Mesenchymal stem cell (in vitro differentiated cells and primary cell): ENCODE results near the gene PRKCA.
A peak's percentile ranks its signal among the peaks of the same experiment; 100 is the strongest.

Experiments used
- DNase-seq: peaks from one replicate; pipeline ENCODE4 v3.0.0-alpha.2; 2013
- H2AFZ ChIP-seq: one replicate; pipeline ENCODE4 v1.6.1; 2013; ENCODE audit warnings: low read depth, mild to moderate bottlenecking, control low read depth, inconsistent platforms, low read length, moderate library complexity
- H2AK5ac ChIP-seq: 2 replicates; pipeline ENCODE4 v1.6.1; 2013; ENCODE audit warnings: low read length, moderate library complexity, mild to moderate bottlenecking, inconsistent platforms; ENCODE audit not compliant: severe bottlenecking
- H2BK120ac ChIP-seq: one replicate; pipeline ENCODE4 v1.6.1; 2013; ENCODE audit warnings: low read depth, mild to moderate bottlenecking, inconsistent platforms, low read length, moderate library complexity
- H2BK12ac ChIP-seq, 2 experiments: one replicate each; pipeline ENCODE4 v1.6.1; 2013; ENCODE audit warnings: inconsistent platforms in 2 of 2, low read length in 2 of 2, mild to moderate bottlenecking in 2 of 2, moderate library complexity in 2 of 2, control low read depth in 1 of 2
- H2BK15ac ChIP-seq: one replicate; pipeline ENCODE4 v1.6.1; 2013; ENCODE audit warnings: mild to moderate bottlenecking, low read depth, inconsistent platforms; ENCODE audit not compliant: poor library complexity, severe bottlenecking
- H2BK5ac ChIP-seq: 2 replicates; pipeline ENCODE4 v1.6.1; 2013; ENCODE audit warnings: low read depth, mild to moderate bottlenecking, low read length, control low read depth, inconsistent platforms; ENCODE audit not compliant: poor library complexity, severe bottlenecking
- H3K14ac ChIP-seq, 2 experiments: one replicate each; pipeline ENCODE4 v1.6.1; 2013; ENCODE audit warnings: inconsistent platforms in 2 of 2, low read length in 2 of 2, control low read depth in 1 of 2, mild to moderate bottlenecking in 1 of 2, moderate library complexity in 1 of 2
- H3K18ac ChIP-seq, 2 experiments: one replicate each; pipeline ENCODE4 v1.6.1; 2013; ENCODE audit warnings: inconsistent platforms in 2 of 2, low read length in 2 of 2, control low read depth in 1 of 2, low read depth in 1 of 2, mild to moderate bottlenecking in 1 of 2
- H3K23ac ChIP-seq, 2 experiments: one replicate each; pipeline ENCODE4 v1.6.1; 2013; ENCODE audit warnings: inconsistent platforms in 2 of 2, low read length in 2 of 2, mild to moderate bottlenecking in 2 of 2, moderate library complexity in 2 of 2, control low read depth in 1 of 2
- H3K27ac ChIP-seq: 2 replicates; pipeline ENCODE4 v1.5.1; 2013; ENCODE audit warnings: mild to moderate bottlenecking, moderate library complexity, low read length, control low read depth, inconsistent platforms; ENCODE audit not compliant: poor library complexity, severe bottlenecking
- H3K27me3 ChIP-seq, 2 experiments: 2 replicates each; pipeline versions ENCODE4 v1.6.1 to v1.7.0; 2013; ENCODE audit warnings: low read length in 2 of 2, mild to moderate bottlenecking in 2 of 2, moderate library complexity in 2 of 2, control low read depth in 1 of 2, inconsistent platforms in 1 of 2; ENCODE audit not compliant: control insufficient read depth in 1 of 2, insufficient read depth in 1 of 2
- H3K36me3 ChIP-seq, 2 experiments: 2 replicates each; pipeline versions ENCODE4 v1.6.1 to v1.7.0; 2013; ENCODE audit warnings: low read length in 2 of 2, control low read depth in 1 of 2, inconsistent platforms in 1 of 2, low read depth in 1 of 2, mild to moderate bottlenecking in 1 of 2; ENCODE audit not compliant: insufficient read depth in 2 of 2, control insufficient read depth in 1 of 2
- H3K4ac ChIP-seq, 2 experiments: one replicate each; pipeline ENCODE4 v1.6.1; 2013; ENCODE audit warnings: inconsistent platforms in 2 of 2, low read length in 2 of 2, mild to moderate bottlenecking in 2 of 2, moderate library complexity in 2 of 2, control low read depth in 1 of 2, low read depth in 1 of 2
- H3K4me1 ChIP-seq: 2 replicates; pipeline ENCODE4 v1.6.1; 2013; ENCODE audit warnings: low read depth, low read length, control low read depth; ENCODE audit not compliant: control insufficient read depth, insufficient read depth
- H3K4me2 ChIP-seq: 2 replicates; pipeline ENCODE4 v1.6.1; 2013; ENCODE audit warnings: low read length, mild to moderate bottlenecking, inconsistent platforms; ENCODE audit not compliant: poor library complexity, severe bottlenecking
- H3K4me3 ChIP-seq, 2 experiments: 2 replicates each; pipeline versions ENCODE4 v1.5.1 to v1.7.0; 2013; ENCODE audit warnings: low read length in 2 of 2, mild to moderate bottlenecking in 2 of 2, control low read depth in 1 of 2, low read depth in 1 of 2; ENCODE audit not compliant: insufficient read depth in 1 of 2
- H3K79me1 ChIP-seq: replicated peaks from 2 replicates; pipeline ENCODE4 v1.6.1; 2013; ENCODE audit warnings: mild to moderate bottlenecking, control low read depth, low read length, inconsistent platforms; ENCODE audit not compliant: poor library complexity, severe bottlenecking
- H3K9ac ChIP-seq: 2 replicates; pipeline ENCODE4 v1.7.0; 2013; ENCODE audit warnings: mild to moderate bottlenecking, low read length, moderate library complexity
- H3K9me3 ChIP-seq: 2 replicates; pipeline ENCODE4 v1.7.0; 2013; ENCODE audit warnings: mild to moderate bottlenecking, low read length; ENCODE audit not compliant: control insufficient read depth
- H4K8ac ChIP-seq: one replicate; pipeline ENCODE4 v1.6.1; 2013; ENCODE audit warnings: inconsistent platforms, mild to moderate bottlenecking, low read length, moderate library complexity
- H4K91ac ChIP-seq: one replicate; pipeline ENCODE4 v1.6.1; 2013; ENCODE audit warnings: mild to moderate bottlenecking, low read length, inconsistent platforms
- WGBS: methylation state at CpG from one replicate; pipeline ENCODE4 v1.1.7; 2013; ENCODE audit warnings: mixed read lengths; 5-methylcytosine and 5-hydroxymethylcytosine counted together

The PRKCA gene

GRCh38 chr17:66726371-66726770, 424.0 kb downstream of the PRKCA start:
- H2BK120ac ChIP-seq: no peak overlapping the region
- no peak overlapping the region for H3K4ac ChIP-seq
- no peak overlapping the region for H4K8ac ChIP-seq
- no peak overlapping the region for H2BK5ac ChIP-seq
- WGBS: 94% methylated on average over 9 of the region's 12 CpGs
- no peak overlapping the region for H3K18ac ChIP-seq
- no peak overlapping the region for H2AFZ ChIP-seq
- peak overlapping the region; percentile 45 for H2BK15ac ChIP-seq
- H3K9ac ChIP-seq: no peak overlapping the region
- no peak overlapping the region for H3K14ac ChIP-seq
- H3K9me3 ChIP-seq: no peaks in the 10 kb centered on the region
- DNase-seq: no peak
- H3K4me2 ChIP-seq: no peak overlapping the region
- H2AK5ac ChIP-seq: no peak overlapping the region
- no peak overlapping the region for H3K4me3 ChIP-seq
- H3K23ac ChIP-seq: no peak overlapping the region
- H2BK12ac ChIP-seq: no peak overlapping the region
- peak overlapping the region; percentile 31 for H4K91ac ChIP-seq
- no peaks in the 10 kb centered on the region for H3K27me3 ChIP-seq
- peaks cover 30% of the 10 kb centered on the region for H3K79me1 ChIP-seq
- peaks cover 21% of the 10 kb centered on the region for H3K4me1 ChIP-seq
- peaks cover 0 to 4% of the 10 kb centered on the region in 2 experiments for H3K36me3 ChIP-seq
- H3K27ac ChIP-seq: no peak overlapping the region

- Histone ChIP-seq H2AFZ (no peak overlapping the region), H3K27ac (no peak overlapping the region), H3K18ac (no peak overlapping the region), H3K36me3 (peaks cover 0 to 4% of the 10 kb centered on the region in 2 experiments), H3K4me2 (no peak overlapping the region), H2BK5ac (no peak overlapping the region), H3K23ac (no peak overlapping the region), H3K4me1 (peaks cover 21% of the 10 kb centered on the region), H3K4ac (no peak overlapping the region), H3K79me1 (peaks cover 31% of the 10 kb centered on the region), H2BK120ac (no peak overlapping the region), H3K27me3 (no peaks in the 10 kb centered on the region), H4K91ac (no peak overlapping the region), H2BK15ac (no peak overlapping the region), H3K14ac (no peak overlapping the region), H3K9ac (no peak overlapping the region), H4K8ac (no peak overlapping the region), H3K9me3 (no peaks in the 10 kb centered on the region), H3K4me3 (no peak overlapping the region), H2BK12ac (no peak overlapping the region), H2AK5ac (no peak overlapping the region)
- WGBS: 83% methylated on average over 11 of the region's 11 CpGs
- DNase-seq: no peak
Observed at GRCh38 chr17:66726846-66727245, 424.4 kb downstream of the PRKCA start.

GRCh38 chr17:66727634-66728570, 425.5 kb downstream of the PRKCA start:
- H2BK15ac ChIP-seq: no peak overlapping the region
- peak; percentile 50 for DNase-seq
- peaks cover 21% of the 10 kb centered on the region for H3K4me1 ChIP-seq
- no peak overlapping the region for H3K4me2 ChIP-seq
- H3K4me3 ChIP-seq: no peak overlapping the region
- H2BK5ac ChIP-seq: no peak overlapping the region
- H4K91ac ChIP-seq: no peak overlapping the region
- no peaks in the 10 kb centered on the region for H3K27me3 ChIP-seq
- H3K23ac ChIP-seq: no peak overlapping the region
- 69% methylated on average over 17 of the region's 17 CpGs for WGBS
- H3K18ac ChIP-seq: no peak overlapping the region
- peaks cover 35% of the 10 kb centered on the region for H3K79me1 ChIP-seq
- H3K9ac ChIP-seq: no peak overlapping the region
- no peak overlapping the region for H2BK12ac ChIP-seq
- no peak overlapping the region for H2BK120ac ChIP-seq
- H3K27ac ChIP-seq: no peak overlapping the region
- no peak overlapping the region for H2AK5ac ChIP-seq
- H4K8ac ChIP-seq: no peak overlapping the region
- H2AFZ ChIP-seq: no peak overlapping the region
- no peak overlapping the region for H3K4ac ChIP-seq
- H3K14ac ChIP-seq: no peak overlapping the region
- peaks cover 0 to 4% of the 10 kb centered on the region in 2 experiments for H3K36me3 ChIP-seq
- H3K9me3 ChIP-seq: no peaks in the 10 kb centered on the region

GRCh38 chr17:66730461-66730923, 428.1 kb downstream of the PRKCA start:
- H4K91ac ChIP-seq: no peak overlapping the region
- H2BK120ac ChIP-seq: no peak overlapping the region
- no peak overlapping the region for H2BK12ac ChIP-seq
- peaks cover 5 to 11% of the 10 kb centered on the region in 2 experiments for H3K36me3 ChIP-seq
- H2BK5ac ChIP-seq: no peak overlapping the region
- H3K79me1 ChIP-seq: peaks cover 34% of the 10 kb centered on the region
- no peak overlapping the region for H3K9ac ChIP-seq
- H3K14ac ChIP-seq: no peak overlapping the region
- no peak overlapping the region for H3K27ac ChIP-seq
- H3K27me3 ChIP-seq: no peaks in the 10 kb centered on the region
- H2BK15ac ChIP-seq: no peak overlapping the region
- H2AK5ac ChIP-seq: no peak overlapping the region
- WGBS: 88% methylated on average over 6 of the region's 7 CpGs
- H3K4ac ChIP-seq: no peak overlapping the region
- no peak overlapping the region for H3K4me2 ChIP-seq
- H3K4me1 ChIP-seq: peaks cover 11% of the 10 kb centered on the region
- H4K8ac ChIP-seq: no peak overlapping the region
- no peak overlapping the region for H3K23ac ChIP-seq
- no peak overlapping the region for H2AFZ ChIP-seq
- no peak overlapping the region for H3K18ac ChIP-seq
- DNase-seq: no peak
- H3K9me3 ChIP-seq: no peaks in the 10 kb centered on the region
- no peak overlapping the region for H3K4me3 ChIP-seq
